Neural progenitor cell (in vitro differentiated cells): Measurements from ENCODE around the gene LSM8. TPM values are rescaled to one million over a fixed set of nuclear protein-coding genes. Genes with fewer than 3 reads are reported as not detected.

Experiments
- DNase-seq: peaks from one replicate; pipeline ENCODE4 v3.0.0-alpha.2; 2016; ENCODE audit warnings: low spot score
- H2AFZ ChIP-seq: fragments of 200-600 bp; sonication (generic); replicated peaks from 2 replicates; pipeline ENCODE4 v1.6.1; 2016; ENCODE audit warnings: antibody characterized with exemption
- H3F3A ChIP-seq: fragments of 200-600 bp; sonication (generic); 2 replicates; pipeline ENCODE4 v1.6.1; 2016; ENCODE audit warnings: antibody characterized with exemption, low read depth
- H3K27ac ChIP-seq: fragments of 200-600 bp; sonication (generic); 2 replicates; pipeline ENCODE4 v1.5.1; 2016; ENCODE audit warnings: mild to moderate bottlenecking
- H3K27me3 ChIP-seq: fragments of 200-600 bp; sonication (generic); 2 replicates; pipeline ENCODE4 v1.6.1; 2016; ENCODE audit warnings: mild to moderate bottlenecking, moderate library complexity
- H3K36me3 ChIP-seq: fragments of 200-600 bp; sonication (generic); 2 replicates; pipeline ENCODE4 v1.5.1; 2016
- H3K4me1 ChIP-seq: fragments of 200-600 bp; sonication (generic); 2 replicates; pipeline ENCODE4 v1.6.1; 2016; ENCODE audit warnings: mixed run types
- H3K4me2 ChIP-seq: fragments of 200-600 bp; sonication (generic); 2 replicates; pipeline ENCODE4 v1.6.1; 2016
- H3K4me3 ChIP-seq: fragments of 200-600 bp; sonication (generic); 2 replicates; pipeline ENCODE4 v1.5.1; 2016
- H3K79me2 ChIP-seq: fragments of 200-600 bp; sonication (generic); 2 replicates; pipeline ENCODE4 v1.6.1; 2016; ENCODE audit warnings: low read depth
- H3K9ac ChIP-seq: fragments of 200-600 bp; sonication (generic); 2 replicates; pipeline ENCODE4 v1.6.1; 2016
- H3K9me3 ChIP-seq: fragments of 200-600 bp; sonication (generic); 2 replicates; pipeline ENCODE4 v1.5.1; 2016; ENCODE audit warnings: low read depth
- H4K20me1 ChIP-seq: fragments of 200-600 bp; sonication (generic); 2 replicates; pipeline ENCODE4 v1.6.1; 2016; ENCODE audit warnings: low read depth
- H3K27ac Mint-ChIP-seq: 3 replicates; pipeline ENCODE4 v1.8.0; 2021; ENCODE audit warnings: mixed read lengths
- H3K27me3 Mint-ChIP-seq: 2 replicates; pipeline ENCODE4 v1.8.0; 2022; ENCODE audit warnings: low read depth, mild to moderate bottlenecking, inconsistent platforms, moderate library complexity, mixed read lengths; ENCODE audit not compliant: insufficient read depth
- H3K36me3 Mint-ChIP-seq: 3 replicates; pipeline ENCODE4 v1.8.0; 2021; ENCODE audit warnings: mixed read lengths
- H3K4me1 Mint-ChIP-seq: 3 replicates; pipeline ENCODE4 v1.8.0; 2021; ENCODE audit warnings: mixed read lengths
- H3K4me3 Mint-ChIP-seq: 3 replicates; pipeline ENCODE4 v1.8.0; 2021; ENCODE audit warnings: mild to moderate bottlenecking, moderate library complexity, mixed read lengths
- H3K9me3 Mint-ChIP-seq: 3 replicates; pipeline ENCODE4 v1.8.0; 2020; ENCODE audit warnings: mixed read lengths
- EZH2 ChIP-seq: fragments of 200-600 bp; sonication (generic); IDR thresholded peaks from 2 replicates; pipeline ENCODE4 v1.6.1; 2017; ENCODE audit warnings: antibody characterized with exemption, mild to moderate bottlenecking, moderate library complexity
- EZH2phosphoT487 ChIP-seq: fragments of 200-600 bp; sonication (generic); IDR thresholded peaks from 2 replicates; pipeline ENCODE4 v1.6.1; 2017; ENCODE audit warnings: antibody characterized with exemption
- total RNA-seq: library from RNA; depleted of rRNA; stranded (reverse); fragments of >200 nt; gene quantifications from 2 replicates; pipeline ENCODE4 v1.2.3, GENCODE V29; 2015; ENCODE audit warnings: low replicate concordance
- TF ChIP-seq, protein P1 (sequence below): fragments of 200-600 bp; sonication (generic); IDR thresholded peaks from 2 replicates; pipeline ENCODE4 v1.5.1; 2017; ENCODE audit warnings: antibody characterized with exemption, mild to moderate bottlenecking

LSM8 gene
- total RNA-seq, 1 donor from 2014 or later, result 84.7 TPM

DNA sequence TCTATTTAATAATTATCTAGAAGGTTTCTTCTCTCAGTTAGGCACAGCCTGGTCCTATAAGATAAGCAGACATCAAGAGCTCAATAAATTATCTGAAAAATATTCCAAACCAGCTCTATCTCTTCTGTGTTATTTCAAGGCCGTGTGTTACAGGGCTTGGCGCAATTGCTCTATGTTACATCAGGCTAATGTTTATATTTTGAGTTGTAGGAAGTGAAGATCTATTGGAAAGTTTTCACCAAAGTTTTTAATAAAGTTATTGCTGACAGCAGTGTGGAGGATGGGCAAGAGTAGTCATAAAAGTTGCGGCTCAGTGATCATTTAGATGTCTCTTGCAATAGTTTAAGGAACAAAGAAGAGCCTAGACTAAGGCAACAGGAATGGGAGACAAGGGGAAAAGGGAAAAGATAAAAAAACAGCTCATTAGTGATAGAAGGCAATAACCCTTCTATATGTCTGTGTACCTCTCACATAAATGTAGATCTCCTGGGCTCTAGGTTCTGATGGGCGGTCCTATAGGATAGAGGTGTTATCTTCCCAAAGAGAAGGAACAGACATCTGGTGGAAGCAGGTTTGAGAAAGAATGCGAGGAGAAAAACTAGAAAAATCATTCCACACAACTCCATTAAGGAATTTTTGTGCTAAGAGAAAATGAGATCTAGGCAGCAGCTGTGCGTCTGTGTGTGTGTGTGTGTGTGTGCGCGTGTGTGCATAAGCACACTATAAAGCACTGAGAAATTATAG is 34.6 kb downstream of the LSM8 start:
- Mint-ChIP-seq H3K27me3 (no peaks in the 10 kb centered on the region), H3K27ac (no peak overlapping the region), H3K36me3 (no peaks in the 10 kb centered on the region), H3K4me1 (no peaks in the 10 kb centered on the region), H3K9me3 (peaks cover 2% of the 10 kb centered on the region), H3K4me3 (no peak overlapping the region)
- no peaks in the 10 kb centered on the region for H3K4me1 ChIP-seq
- no peaks in the 10 kb centered on the region for H4K20me1 ChIP-seq
- no peak overlapping the region for H3K9ac ChIP-seq
- TF ChIP-seq EZH2 (no peak), EZH2phosphoT487 (no peak)
- TF ChIP-seq, protein P1, sequence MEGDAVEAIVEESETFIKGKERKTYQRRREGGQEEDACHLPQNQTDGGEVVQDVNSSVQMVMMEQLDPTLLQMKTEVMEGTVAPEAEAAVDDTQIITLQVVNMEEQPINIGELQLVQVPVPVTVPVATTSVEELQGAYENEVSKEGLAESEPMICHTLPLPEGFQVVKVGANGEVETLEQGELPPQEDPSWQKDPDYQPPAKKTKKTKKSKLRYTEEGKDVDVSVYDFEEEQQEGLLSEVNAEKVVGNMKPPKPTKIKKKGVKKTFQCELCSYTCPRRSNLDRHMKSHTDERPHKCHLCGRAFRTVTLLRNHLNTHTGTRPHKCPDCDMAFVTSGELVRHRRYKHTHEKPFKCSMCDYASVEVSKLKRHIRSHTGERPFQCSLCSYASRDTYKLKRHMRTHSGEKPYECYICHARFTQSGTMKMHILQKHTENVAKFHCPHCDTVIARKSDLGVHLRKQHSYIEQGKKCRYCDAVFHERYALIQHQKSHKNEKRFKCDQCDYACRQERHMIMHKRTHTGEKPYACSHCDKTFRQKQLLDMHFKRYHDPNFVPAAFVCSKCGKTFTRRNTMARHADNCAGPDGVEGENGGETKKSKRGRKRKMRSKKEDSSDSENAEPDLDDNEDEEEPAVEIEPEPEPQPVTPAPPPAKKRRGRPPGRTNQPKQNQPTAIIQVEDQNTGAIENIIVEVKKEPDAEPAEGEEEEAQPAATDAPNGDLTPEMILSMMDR, result no peak
- no peaks in the 10 kb centered on the region for H3K36me3 ChIP-seq
- H2AFZ ChIP-seq, result no peak overlapping the region
- no peaks in the 10 kb centered on the region for H3K9me3 ChIP-seq
- H3K79me2 ChIP-seq, result no peaks in the 10 kb centered on the region
- H3K4me2 ChIP-seq, result no peak overlapping the region
- H3K27me3 ChIP-seq, result no peaks in the 10 kb centered on the region
- no peak overlapping the region for H3K4me3 ChIP-seq
- no peak for DNase-seq
- no peak overlapping the region for H3K27ac ChIP-seq
- no peaks in the 10 kb centered on the region for H3F3A ChIP-seq

DNA sequence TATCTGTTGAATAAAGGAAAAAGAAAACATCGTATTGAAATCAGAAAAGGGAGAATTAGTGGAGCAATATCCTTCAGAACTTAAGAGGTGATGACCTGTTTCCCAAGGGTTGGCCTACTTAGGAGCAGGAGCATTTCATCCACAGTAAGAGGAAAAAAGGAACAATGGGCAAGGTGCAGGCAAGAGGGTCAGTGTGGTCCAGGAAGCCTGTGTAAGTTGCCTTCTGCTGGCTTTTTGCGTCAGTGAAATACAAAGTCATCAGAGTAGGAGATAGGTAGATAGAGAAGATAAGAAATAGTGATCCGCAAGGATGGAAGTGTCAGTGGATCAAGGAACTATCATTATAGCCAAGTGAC is 35.2 kb downstream of the LSM8 start:
- Mint-ChIP-seq H3K4me1 (no peaks in the 10 kb centered on the region), H3K36me3 (no peaks in the 10 kb centered on the region), H3K4me3 (no peak overlapping the region), H3K27me3 (no peaks in the 10 kb centered on the region), H3K27ac (no peak overlapping the region), H3K9me3 (peaks cover 2% of the 10 kb centered on the region)
- Histone ChIP-seq H3K27me3 (no peaks in the 10 kb centered on the region), H3K9ac (no peak overlapping the region), H3F3A (no peaks in the 10 kb centered on the region), H3K27ac (no peak overlapping the region), H3K36me3 (no peaks in the 10 kb centered on the region), H3K9me3 (no peaks in the 10 kb centered on the region), H4K20me1 (no peaks in the 10 kb centered on the region), H3K4me1 (no peaks in the 10 kb centered on the region), H3K4me2 (no peak overlapping the region), H3K4me3 (no peak overlapping the region), H3K79me2 (no peaks in the 10 kb centered on the region), H2AFZ (no peak overlapping the region)
- TF ChIP-seq, protein P1, result no peak
- no peak for TF ChIP-seq EZH2phosphoT487
- TF ChIP-seq EZH2, result no peak
- no peak for DNase-seq

DNA sequence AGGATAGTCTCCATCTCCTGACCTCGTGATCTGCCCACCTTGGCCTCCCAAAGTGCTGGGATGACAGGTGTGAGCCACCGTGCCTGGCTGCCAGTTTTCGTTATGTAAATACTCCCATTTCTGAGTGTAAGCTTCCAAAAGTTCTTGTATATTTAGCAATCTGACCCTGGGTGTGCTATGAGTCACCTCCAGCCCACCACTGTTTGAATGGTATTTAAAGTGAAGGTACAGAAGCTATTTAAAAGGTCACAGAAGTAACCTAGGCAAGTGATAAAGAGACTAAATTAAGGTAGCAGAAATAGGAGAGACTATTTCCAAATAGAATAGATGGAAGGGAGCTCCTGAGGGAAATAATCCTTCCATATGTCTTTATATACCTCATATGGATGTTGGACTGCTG is 36.6 kb downstream of the LSM8 start:
- Histone ChIP-seq H4K20me1 (no peaks in the 10 kb centered on the region), H3K4me3 (no peak overlapping the region), H3K36me3 (no peaks in the 10 kb centered on the region), H3F3A (no peaks in the 10 kb centered on the region), H3K4me1 (no peaks in the 10 kb centered on the region), H3K9me3 (no peaks in the 10 kb centered on the region), H3K79me2 (no peaks in the 10 kb centered on the region), H3K27ac (no peak overlapping the region), H3K27me3 (no peaks in the 10 kb centered on the region), H3K4me2 (no peak overlapping the region), H3K9ac (no peak overlapping the region), H2AFZ (no peak overlapping the region)
- Mint-ChIP-seq H3K9me3 (no peaks in the 10 kb centered on the region), H3K36me3 (no peaks in the 10 kb centered on the region), H3K4me1 (no peaks in the 10 kb centered on the region), H3K27me3 (no peaks in the 10 kb centered on the region), H3K27ac (no peak overlapping the region), H3K4me3 (no peak overlapping the region)
- no peak for DNase-seq
- no peak for TF ChIP-seq EZH2phosphoT487
- TF ChIP-seq, protein P1, result no peak
